Colonic mucosa (tissue), 4 donors: ENCODE data around the gene NUPR1. TPM values are rescaled to one million over a fixed set of nuclear protein-coding genes. Genes with fewer than 3 reads are reported as not detected.
A peak's percentile ranks its signal among the peaks of the same experiment; 100 is the strongest.

ENCODE experiments used
- DNase-seq: peaks from one replicate; pipeline ENCODE4 v3.0.0-alpha.2; 2020
- H3K27ac ChIP-seq: fragments of 200-600 bp; one replicate; pipeline ENCODE4 v1.8.0; 2021
- H3K27me3 ChIP-seq: fragments of 200-600 bp; one replicate; pipeline ENCODE4 v1.8.0; 2021
- H3K36me3 ChIP-seq: fragments of 200-600 bp; one replicate; pipeline ENCODE4 v1.8.0; 2021
- H3K4me1 ChIP-seq: fragments of 200-600 bp; one replicate; pipeline ENCODE4 v1.8.0; 2021; ENCODE audit warnings: mild to moderate bottlenecking
- H3K4me3 ChIP-seq: fragments of 200-600 bp; one replicate; pipeline ENCODE4 v1.8.0; 2021
- H3K9ac ChIP-seq, 2 donors: one replicate each; pipeline ENCODE4 v1.7.0; 2013; ENCODE audit warnings: control low read depth in 2 of 2, low read depth in 2 of 2, low read length in 2 of 2
- H3K9me3 ChIP-seq: fragments of 200-600 bp; one replicate; pipeline ENCODE4 v1.8.0; 2021
- intact Hi-C: fragments of 100-400 bp; cut with DNase I; formaldehyde crosslinking; loops from one replicate; pipeline ENCODE4 v1.14.1; 2022
- total RNA-seq, 2 donors: library from RNA; stranded (reverse); fragmentation: NEBNext Ultra II Directional in 1 of 2; extraction: Animal tissue kit (Norgen Biotek cat#: 25700) in 1 of 2; gene quantifications; one replicate each; pipeline ENCODE4 v1.2.1, GENCODE V29; 2021
- TF ChIP-seq, protein P1 (sequence below): fragments of 200-600 bp; IDR thresholded peaks from one replicate; pipeline ENCODE4 v1.8.0; 2022; ENCODE audit warnings: antibody characterized with exemption, mild to moderate bottlenecking
- donor health status: healthy.
- donor health status: DM: no; HTN: no; CAD: no.
- donor health status: DM: no; HTN: no; CAD: no.

Gene NUPR1
- total RNA-seq, 2 donors from 2014 or later, result 87.0 to 128 TPM

DNA sequence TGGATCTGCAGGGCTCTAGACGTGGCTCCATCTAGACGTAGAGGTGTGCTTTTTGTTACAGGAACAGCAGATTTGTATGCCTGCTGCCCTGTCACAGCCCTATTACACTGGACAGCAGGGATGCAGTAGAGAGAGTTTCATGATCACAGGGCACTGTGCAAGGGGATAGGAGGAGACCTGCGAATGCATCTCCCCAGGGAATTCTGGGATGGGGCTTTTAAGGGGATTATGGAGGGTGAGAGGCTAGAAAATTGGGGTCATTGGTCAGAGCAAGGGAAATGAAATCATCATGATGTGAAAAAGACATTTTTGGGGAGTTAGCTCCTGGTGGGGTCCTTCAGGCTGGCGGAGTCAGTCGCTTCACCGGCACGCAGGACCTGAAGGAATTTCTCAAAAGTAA, 3.9 kb upstream of the NUPR1 start:
- H3K4me1 ChIP-seq, result peaks cover 4% of the 10 kb centered on the region
- TF ChIP-seq, protein P1, sequence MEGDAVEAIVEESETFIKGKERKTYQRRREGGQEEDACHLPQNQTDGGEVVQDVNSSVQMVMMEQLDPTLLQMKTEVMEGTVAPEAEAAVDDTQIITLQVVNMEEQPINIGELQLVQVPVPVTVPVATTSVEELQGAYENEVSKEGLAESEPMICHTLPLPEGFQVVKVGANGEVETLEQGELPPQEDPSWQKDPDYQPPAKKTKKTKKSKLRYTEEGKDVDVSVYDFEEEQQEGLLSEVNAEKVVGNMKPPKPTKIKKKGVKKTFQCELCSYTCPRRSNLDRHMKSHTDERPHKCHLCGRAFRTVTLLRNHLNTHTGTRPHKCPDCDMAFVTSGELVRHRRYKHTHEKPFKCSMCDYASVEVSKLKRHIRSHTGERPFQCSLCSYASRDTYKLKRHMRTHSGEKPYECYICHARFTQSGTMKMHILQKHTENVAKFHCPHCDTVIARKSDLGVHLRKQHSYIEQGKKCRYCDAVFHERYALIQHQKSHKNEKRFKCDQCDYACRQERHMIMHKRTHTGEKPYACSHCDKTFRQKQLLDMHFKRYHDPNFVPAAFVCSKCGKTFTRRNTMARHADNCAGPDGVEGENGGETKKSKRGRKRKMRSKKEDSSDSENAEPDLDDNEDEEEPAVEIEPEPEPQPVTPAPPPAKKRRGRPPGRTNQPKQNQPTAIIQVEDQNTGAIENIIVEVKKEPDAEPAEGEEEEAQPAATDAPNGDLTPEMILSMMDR, result no peak
- no peaks in the 10 kb centered on the region for H3K36me3 ChIP-seq
- no peaks in the 10 kb centered on the region for H3K9me3 ChIP-seq
- intact Hi-C loops, result loop anchor here (10.0 kb wide), 1 partner anchor 58 kb away; no protein-coding TSS in a partner anchor
- no peaks in the 10 kb centered on the region for H3K27me3 ChIP-seq
- peak overlapping the region; percentile 70 to 71 for H3K9ac ChIP-seq
- H3K4me3 ChIP-seq, result no peak overlapping the region
- H3K27ac ChIP-seq, result peak overlapping the region; percentile 72
- no peak for DNase-seq

DNA sequence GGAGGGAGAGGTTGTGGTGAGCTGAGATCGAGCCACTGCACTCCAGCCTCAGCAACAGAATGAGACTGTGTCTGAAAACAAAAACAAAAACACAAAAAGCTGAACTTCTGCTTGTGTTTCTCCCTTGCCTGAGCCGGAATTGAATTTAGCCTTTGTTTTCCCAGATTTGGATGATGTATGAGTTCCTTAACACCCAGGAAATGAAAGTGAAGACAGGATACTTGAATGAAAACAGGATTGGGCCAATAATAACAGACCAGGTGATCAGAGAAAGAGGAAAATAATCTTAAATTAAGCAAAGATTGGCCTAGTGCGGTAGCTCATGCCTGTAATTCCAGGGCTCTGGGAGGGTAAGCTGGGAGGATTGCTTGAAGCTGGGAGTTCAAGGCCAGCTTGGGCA, 1.6 kb upstream of the NUPR1 start:
- DNase-seq, result no peak
- Histone ChIP-seq H3K9me3 (no peaks in the 10 kb centered on the region), H3K27me3 (no peaks in the 10 kb centered on the region), H3K27ac (peak overlapping the region; percentile 90), H3K4me1 (peaks cover 4% of the 10 kb centered on the region), H3K36me3 (no peaks in the 10 kb centered on the region), H3K9ac (no peak overlapping the region), H3K4me3 (no peak overlapping the region)
- TF ChIP-seq, protein P1, result no peak
- intact Hi-C loops, result loop anchor here (10.0 kb wide), 1 partner anchor 56 kb away; no protein-coding TSS in a partner anchor

DNA sequence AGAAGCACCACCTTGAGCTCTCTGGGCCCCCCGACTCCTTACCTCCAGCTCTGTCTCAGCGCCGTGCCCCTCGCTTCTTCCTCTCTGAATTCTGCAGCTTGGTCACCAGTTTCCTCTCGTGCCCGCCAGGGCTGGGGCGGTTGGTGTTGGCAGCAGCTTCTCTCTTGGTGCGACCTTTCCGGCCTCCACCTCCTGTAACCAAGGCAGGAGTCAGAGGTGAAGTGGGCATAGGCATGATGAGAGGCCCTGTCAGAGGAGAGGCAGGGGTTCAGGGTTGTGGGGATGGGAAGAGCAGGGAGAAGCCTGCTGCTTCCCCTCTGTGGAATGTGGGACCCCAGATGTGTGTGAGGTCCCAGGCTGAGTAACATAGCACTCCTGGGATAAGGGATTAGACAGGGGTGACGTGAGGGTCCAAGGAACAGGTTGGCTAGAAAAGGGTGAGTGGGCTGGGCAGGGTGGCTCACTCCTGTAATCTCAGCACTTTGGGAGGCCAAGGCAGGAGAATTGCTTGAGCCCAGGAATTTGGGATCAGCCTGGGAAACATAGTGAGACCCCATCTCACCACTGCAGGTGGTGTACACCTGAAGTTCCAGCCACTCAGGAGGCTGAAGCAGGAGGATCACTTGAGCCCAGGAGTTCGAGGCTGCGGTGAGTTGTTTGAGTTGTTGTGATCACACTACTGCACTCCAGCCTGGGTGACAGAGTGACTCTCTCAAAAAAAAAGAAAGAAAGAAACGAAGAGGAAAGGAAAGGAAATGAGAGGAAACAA, 626 bp downstream of the NUPR1 start:
- Histone ChIP-seq H3K27ac (peak overlapping the region; percentile 90), H3K27me3 (no peaks in the 10 kb centered on the region), H3K9ac (peak overlapping the region; percentile 69 to 87), H3K36me3 (no peaks in the 10 kb centered on the region), H3K4me1 (peaks cover 4% of the 10 kb centered on the region), H3K4me3 (peak overlapping the region; percentile 45), H3K9me3 (no peaks in the 10 kb centered on the region)
- TF ChIP-seq, protein P1, result no peak
- peak; percentile 41 for DNase-seq
- intact Hi-C loops, result no loop called here

DNA sequence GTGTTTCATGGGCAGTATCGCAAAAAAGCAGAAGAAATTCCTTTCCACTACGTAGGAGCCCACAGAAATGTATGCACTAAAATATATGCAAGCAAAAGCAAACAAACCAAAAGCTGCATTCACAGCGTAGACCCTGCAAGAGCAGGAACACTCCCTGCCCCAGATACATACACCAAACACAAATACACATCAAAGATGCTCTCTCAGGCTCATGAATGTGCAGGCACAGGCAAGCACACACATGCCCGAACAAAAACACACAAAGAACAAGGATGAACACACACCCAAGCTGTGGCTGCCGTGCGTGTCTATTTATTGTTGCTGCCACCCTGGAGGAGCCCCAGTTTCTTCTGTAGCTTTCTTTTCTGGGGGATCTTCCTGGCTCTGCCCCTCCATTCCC, 1.7 kb downstream of the NUPR1 start:
- TF ChIP-seq, protein P1, result no peak
- H3K4me1 ChIP-seq, result peaks cover 11% of the 10 kb centered on the region
- peak overlapping the region in 1 of 2 donors; percentile 69 for H3K9ac ChIP-seq
- no peaks in the 10 kb centered on the region for H3K9me3 ChIP-seq
- no peaks in the 10 kb centered on the region for H3K27me3 ChIP-seq
- H3K27ac ChIP-seq, result peak overlapping the region; percentile 90
- H3K4me3 ChIP-seq, result peak overlapping the region; percentile 45
- no peak for DNase-seq
- H3K36me3 ChIP-seq, result no peaks in the 10 kb centered on the region
- intact Hi-C loops, result no loop called here

DNA sequence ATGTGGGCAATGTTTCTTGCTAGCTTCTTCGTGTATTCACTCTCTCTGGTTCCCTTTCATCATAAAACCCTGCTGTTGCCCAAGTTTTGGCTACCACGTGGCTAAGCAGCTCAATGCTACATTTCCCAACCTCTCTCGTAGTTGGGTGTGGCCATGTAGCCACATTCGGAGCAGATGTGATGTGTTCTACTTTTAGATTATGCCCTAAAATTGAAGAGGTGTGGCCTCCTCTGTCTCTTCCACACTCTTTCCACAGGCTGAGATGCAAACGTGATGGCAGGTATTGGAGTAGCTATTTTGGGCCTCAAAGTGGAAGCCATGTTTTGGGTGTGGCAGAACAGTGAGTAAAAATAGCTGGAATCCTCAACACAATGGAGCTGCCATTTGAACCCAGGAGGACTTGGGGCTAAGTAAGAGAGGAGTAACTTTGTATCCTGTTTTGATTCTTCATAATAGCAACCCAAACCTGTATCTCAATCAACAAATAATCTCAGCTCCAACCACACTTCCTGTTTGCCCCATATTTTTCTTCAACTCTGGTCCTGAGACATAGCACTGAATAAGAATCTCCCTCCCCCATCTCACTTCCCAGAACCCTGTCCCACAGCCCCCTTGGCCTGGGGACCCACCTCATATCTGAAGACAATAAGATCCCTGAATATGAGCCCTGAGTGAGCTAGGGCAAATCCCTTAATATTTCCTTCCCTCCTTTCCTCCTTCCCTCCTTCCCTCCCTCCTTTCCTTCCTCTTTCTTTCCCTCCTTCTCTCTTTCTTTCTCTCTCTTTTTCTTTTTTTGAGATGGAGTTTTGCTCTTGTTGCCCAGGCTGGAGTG, 4.0 kb downstream of the NUPR1 start:
- peaks cover 13% of the 10 kb centered on the region for H3K4me1 ChIP-seq
- intact Hi-C loops, result no loop called here
- DNase-seq, result peak; percentile 45
- no peak overlapping the region for H3K27ac ChIP-seq
- no peak overlapping the region for H3K4me3 ChIP-seq
- no peaks in the 10 kb centered on the region for H3K9me3 ChIP-seq
- no peaks in the 10 kb centered on the region for H3K27me3 ChIP-seq
- H3K36me3 ChIP-seq, result no peaks in the 10 kb centered on the region
- TF ChIP-seq, protein P1, result no peak
- H3K9ac ChIP-seq, result no peak overlapping the region
